Vagina (tissue), 2 donors: ENCODE measurements around the gene PPY. TPM values are rescaled to one million over a fixed set of nuclear protein-coding genes. Genes with fewer than 3 reads are reported as not detected.
"Not testable (repeated sequence)": the region's sequence is repeated elsewhere in the genome, so short reads cannot be mapped to it uniquely, and the experiment has no call there.

Experiments
- DNase-seq, 2 donors: peaks; one replicate each; pipeline ENCODE4 v3.0.0-alpha.2; 2017; ENCODE audit errors: extremely low spot score in 2 of 2
- H3K27ac ChIP-seq: fragments of 200-600 bp; sonication (generic); one replicate; pipeline ENCODE4 v1.5.1; 2019
- H3K27me3 ChIP-seq: fragments of 200-600 bp; sonication (generic); one replicate; pipeline ENCODE4 v1.5.1; 2019
- H3K36me3 ChIP-seq, 2 donors: fragments of 200-600 bp; sonication (generic); one replicate each; pipeline ENCODE4 v1.5.1; 2017 to 2019
- H3K4me1 ChIP-seq: fragments of 200-600 bp; sonication (generic); one replicate; pipeline ENCODE4 v1.5.1; 2019
- H3K4me3 ChIP-seq, 2 donors: fragments of 200-600 bp; sonication (generic); 1 replicate in 1 of 2; 2 replicates in 1 of 2; pipeline ENCODE4 v1.5.1; 2016 to 2019
- H3K9me3 ChIP-seq: fragments of 200-600 bp; sonication (generic); one replicate; pipeline ENCODE4 v1.5.1; 2019
- POLR2A ChIP-seq, 2 donors: fragments of 450-650 bp; IDR thresholded peaks; one replicate each; pipeline ENCODE4 v1.6.1; 2017; ENCODE audit warnings: antibody characterized with exemption in 2 of 2, mild to moderate bottlenecking in 2 of 2, moderate library complexity in 2 of 2
- POLR2AphosphoS5 ChIP-seq, 2 donors: sonication (generic); formaldehyde crosslinking; IDR thresholded peaks; one replicate each; pipeline ENCODE4 v1.9.0; 2017; ENCODE audit warnings: antibody characterized with exemption in 2 of 2, mild to moderate bottlenecking in 2 of 2, low read depth in 1 of 2; ENCODE audit not compliant: insufficient read depth in 1 of 2
- intact Hi-C: fragments of 100-400 bp; cut with DNase I; formaldehyde crosslinking; loops from one replicate; pipeline ENCODE4 v1.15.1; 2023
- total RNA-seq: library from RNA; depleted of rRNA; stranded (reverse); fragments of >200 nt; gene quantifications from one replicate; pipeline ENCODE4 v1.2.3, GENCODE V29; 2016
- TF ChIP-seq, protein P1 (sequence below), 3 experiments: fragments of 450-650 bp in 2 of 3; fragments of 200-600 bp in 1 of 3; sonication (generic) in 1 of 3; IDR thresholded peaks; one replicate each; pipeline ENCODE4 v1.5.1; 2017 to 2019; ENCODE audit warnings: antibody characterized with exemption in 3 of 3, mild to moderate bottlenecking in 2 of 3, moderate library complexity in 2 of 3

Gene PPY
- total RNA-seq, 1 donor from 2014 or later = not detected

DNA sequence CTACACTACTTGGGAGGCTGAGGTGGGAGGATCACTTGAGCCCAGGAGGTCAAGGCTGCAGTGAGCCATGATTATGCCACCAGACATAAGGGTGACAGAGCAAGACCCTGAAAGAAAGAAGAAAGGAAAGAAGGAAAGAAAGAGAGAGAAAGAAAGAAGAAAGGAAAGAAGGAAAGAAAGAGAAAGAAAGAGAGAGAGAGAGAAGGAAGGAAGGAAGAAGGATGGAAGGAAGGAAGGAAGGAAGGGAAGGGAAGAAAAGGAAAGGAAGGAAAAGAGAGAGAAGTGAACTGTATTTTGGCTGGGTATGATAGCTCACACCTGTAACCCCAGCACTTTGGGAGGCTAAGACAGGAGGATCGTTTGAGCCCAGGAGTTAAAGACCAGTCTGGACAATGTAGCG lies 35.8 kb upstream of the PPY start:
- intact Hi-C loops = no loop called here
- DNase-seq = no peak
- no peaks in the 10 kb centered on the region for H3K27me3 ChIP-seq
- no peaks in the 10 kb centered on the region for H3K36me3 ChIP-seq
- no peaks in the 10 kb centered on the region for H3K9me3 ChIP-seq
- TF ChIP-seq POLR2AphosphoS5 (IDR thresholded peaks at IDR 0.05; ENCODE audit: insufficient read depth in 1 of 2, low read depth in 1 of 2) = no peak
- no peak overlapping the region for H3K4me3 ChIP-seq
- H3K4me1 ChIP-seq = no peaks in the 10 kb centered on the region
- no peak overlapping the region for H3K27ac ChIP-seq

GRCh38 chr17:43976963-43977837 lies 34.9 kb upstream of the PPY start:
- Histone ChIP-seq H3K4me1 (no peaks in the 10 kb centered on the region), H3K9me3 (no peaks in the 10 kb centered on the region), H3K27ac (no peak overlapping the region), H3K27me3 (no peaks in the 10 kb centered on the region), H3K4me3 (no peak overlapping the region), H3K36me3 (no peaks in the 10 kb centered on the region)
- intact Hi-C loops = no loop called here
- TF ChIP-seq POLR2A (IDR thresholded peaks at IDR 0.05) = no peak
- no peak for TF ChIP-seq POLR2AphosphoS5 (IDR thresholded peaks at IDR 0.05; ENCODE audit: insufficient read depth in 1 of 2, low read depth in 1 of 2)
- TF ChIP-seq, protein P1, sequence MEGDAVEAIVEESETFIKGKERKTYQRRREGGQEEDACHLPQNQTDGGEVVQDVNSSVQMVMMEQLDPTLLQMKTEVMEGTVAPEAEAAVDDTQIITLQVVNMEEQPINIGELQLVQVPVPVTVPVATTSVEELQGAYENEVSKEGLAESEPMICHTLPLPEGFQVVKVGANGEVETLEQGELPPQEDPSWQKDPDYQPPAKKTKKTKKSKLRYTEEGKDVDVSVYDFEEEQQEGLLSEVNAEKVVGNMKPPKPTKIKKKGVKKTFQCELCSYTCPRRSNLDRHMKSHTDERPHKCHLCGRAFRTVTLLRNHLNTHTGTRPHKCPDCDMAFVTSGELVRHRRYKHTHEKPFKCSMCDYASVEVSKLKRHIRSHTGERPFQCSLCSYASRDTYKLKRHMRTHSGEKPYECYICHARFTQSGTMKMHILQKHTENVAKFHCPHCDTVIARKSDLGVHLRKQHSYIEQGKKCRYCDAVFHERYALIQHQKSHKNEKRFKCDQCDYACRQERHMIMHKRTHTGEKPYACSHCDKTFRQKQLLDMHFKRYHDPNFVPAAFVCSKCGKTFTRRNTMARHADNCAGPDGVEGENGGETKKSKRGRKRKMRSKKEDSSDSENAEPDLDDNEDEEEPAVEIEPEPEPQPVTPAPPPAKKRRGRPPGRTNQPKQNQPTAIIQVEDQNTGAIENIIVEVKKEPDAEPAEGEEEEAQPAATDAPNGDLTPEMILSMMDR (IDR thresholded peaks at IDR 0.05) = no peak
- no peak for DNase-seq

GRCh38 chr17:43975898-43976297 lies 33.6 kb upstream of the PPY start:
- no peaks in the 10 kb centered on the region for H3K27me3 ChIP-seq

DNA sequence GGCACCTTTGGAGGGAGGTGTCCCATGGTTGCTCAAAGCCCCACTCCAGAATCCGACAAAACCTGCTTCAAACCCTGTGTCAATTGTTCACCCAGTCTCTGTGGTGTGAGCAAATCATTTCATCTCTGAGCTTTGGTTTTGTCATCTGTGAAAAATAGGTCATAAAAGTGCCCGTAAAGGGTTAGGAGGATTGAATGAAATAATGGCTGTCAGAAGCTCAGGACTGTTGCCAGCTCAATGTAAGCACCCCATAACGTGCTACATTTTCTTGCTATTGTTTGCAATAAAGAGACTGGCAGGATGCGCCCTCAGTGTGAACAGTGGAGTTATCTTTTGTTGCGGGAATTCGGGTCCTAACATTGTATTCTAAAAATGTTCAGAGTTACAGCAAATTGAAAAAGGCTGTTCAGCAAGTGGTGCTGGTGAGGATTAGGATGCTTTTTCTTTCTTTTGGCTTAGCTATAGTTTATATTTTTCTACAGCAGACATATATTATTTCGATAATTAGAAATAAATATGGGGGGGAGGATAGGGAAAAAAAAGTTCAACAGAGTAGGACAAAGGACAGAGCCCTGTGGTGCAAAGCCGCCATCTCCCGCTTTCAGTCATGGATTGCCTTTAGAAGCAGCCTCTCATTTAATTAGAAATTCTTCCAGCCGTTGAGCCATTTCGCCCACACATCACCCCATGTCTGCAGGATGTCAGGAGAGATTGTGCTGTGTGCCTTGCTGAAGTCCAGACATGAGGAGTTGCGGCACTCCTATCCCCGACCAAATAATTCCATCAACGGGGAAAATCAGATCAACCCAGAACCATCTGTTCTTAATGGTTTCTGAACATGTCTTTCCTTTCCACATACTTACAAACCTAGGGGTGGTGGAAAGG lies 32.3 kb upstream of the PPY start:
- intact Hi-C loops = no loop called here
- no peaks in the 10 kb centered on the region for H3K27me3 ChIP-seq
- no peak overlapping the region for H3K27ac ChIP-seq
- no peaks in the 10 kb centered on the region for H3K4me1 ChIP-seq
- no peak for DNase-seq
- H3K36me3 ChIP-seq = no peaks in the 10 kb centered on the region
- no peaks in the 10 kb centered on the region for H3K9me3 ChIP-seq
- no peak overlapping the region for H3K4me3 ChIP-seq
- TF ChIP-seq POLR2A (IDR thresholded peaks at IDR 0.05) (no peak), POLR2AphosphoS5 (IDR thresholded peaks at IDR 0.05; ENCODE audit: insufficient read depth in 1 of 2, low read depth in 1 of 2) (no peak)
- TF ChIP-seq, protein P1 (IDR thresholded peaks at IDR 0.05) = no peak

More at GRCh38 chr17:43975898-43976297, 33.6 kb upstream of the PPY start:
- no peak overlapping the region for H3K27ac ChIP-seq
- no peak for DNase-seq
- H3K4me1 ChIP-seq = no peaks in the 10 kb centered on the region
- no peak overlapping the region for H3K4me3 ChIP-seq
- no peak for TF ChIP-seq POLR2A (IDR thresholded peaks at IDR 0.05)
- no peak for TF ChIP-seq POLR2AphosphoS5 (IDR thresholded peaks at IDR 0.05; ENCODE audit: insufficient read depth in 1 of 2, low read depth in 1 of 2)
- TF ChIP-seq, protein P1 (IDR thresholded peaks at IDR 0.05) = no peak
- intact Hi-C loops = no loop called here
- H3K9me3 ChIP-seq = no peaks in the 10 kb centered on the region
- no peaks in the 10 kb centered on the region for H3K36me3 ChIP-seq

GRCh38 chr17:43972444-43973212 lies 30.4 kb upstream of the PPY start:
- DNase-seq, H3K27me3 ChIP-seq, H3K36me3 ChIP-seq, H3K9me3 ChIP-seq, H3K27ac ChIP-seq, intact Hi-C loops, H3K4me1 ChIP-seq, H3K4me3 ChIP-seq: not testable (repeated sequence)

DNA sequence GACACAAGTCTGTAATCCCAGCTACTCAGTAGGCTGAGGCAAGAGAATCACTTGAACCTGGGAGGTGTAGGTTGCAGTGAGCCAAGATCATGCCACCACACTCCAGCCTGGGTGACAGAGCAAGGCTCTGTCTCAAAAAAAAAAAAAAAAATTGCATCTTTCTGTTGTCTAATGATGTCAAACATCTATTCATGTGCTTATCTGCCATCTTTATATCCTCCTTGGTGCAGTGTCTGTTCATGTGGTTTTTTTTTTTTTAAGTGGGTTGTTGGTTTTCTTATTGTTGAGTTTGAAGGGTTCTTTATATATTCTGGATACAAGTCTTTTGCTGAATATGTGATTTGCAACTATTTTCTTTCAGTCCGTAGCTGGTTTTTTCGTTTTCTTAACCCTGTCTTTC lies 29.2 kb upstream of the PPY start:
- H3K4me3 ChIP-seq, DNase-seq, H3K36me3 ChIP-seq, H3K4me1 ChIP-seq, intact Hi-C loops, H3K9me3 ChIP-seq, H3K27ac ChIP-seq, H3K27me3 ChIP-seq: not testable (repeated sequence)
